ENCODE data around the gene ANG. TPM values are rescaled to one million over a fixed set of nuclear protein-coding genes. Genes with fewer than 3 reads are reported as not detected.

The ANG gene
- total RNA-seq, 1 donor from 2014 or later = not detected

- H3K9me3 Mint-ChIP-seq = no peaks in the 10 kb centered on the region
- no peak for ATAC-seq (ENCODE audit: low read depth)
These were observed 31.1 kb upstream of the ANG start for GRCh38 chr14:20657216-20658211.

GRCh38 chr14:20658246-20658645 lies 30.3 kb upstream of the ANG start:
- intact Hi-C loops (cut with micrococcal nuclease) = no loop called here
- DNase-seq = no peak
- Mint-ChIP-seq H3K4me1 (peaks cover 15% of the 10 kb centered on the region), H3K27me3 (peaks cover 32% of the 10 kb centered on the region), H3K27ac (no peak overlapping the region), H3K36me3 (ENCODE audit: low read depth) (no peaks in the 10 kb centered on the region), H3K9me3 (no peaks in the 10 kb centered on the region), H3K4me3 (no peak overlapping the region)
- POLR2A ChIA-PET = interaction anchor here (0.9 to 1.0 kb wide), 2 partner anchors 25 to 316 kb away, joined by 3 to 6 read pairs; no protein-coding TSS in a partner anchor
- no peak for ATAC-seq (ENCODE audit: low read depth)
- CTCF ChIA-PET = interaction anchor here (1.0 to 2.2 kb wide), 4 partner anchors 33 to 215 kb away, joined by 3 to 17 read pairs (median 4); no protein-coding TSS in a partner anchor
- TF ChIP-seq CTCF (IDR thresholded peaks at IDR 0.05) = no peak

More at GRCh38 chr14:20657216-20658211, 31.1 kb upstream of the ANG start:
- H3K27me3 Mint-ChIP-seq = peaks cover 37% of the 10 kb centered on the region
- no peak overlapping the region for H3K4me3 Mint-ChIP-seq
- H3K36me3 Mint-ChIP-seq (ENCODE audit: low read depth) = no peaks in the 10 kb centered on the region
- peaks cover 14% of the 10 kb centered on the region for H3K4me1 Mint-ChIP-seq
- ChIA-PET POLR2A (interaction anchor here (0.9 kb wide), 1 partner anchor 316 kb away, joined by 6 read pairs; no protein-coding TSS in a partner anchor), CTCF (interaction anchor here (1.0 to 2.3 kb wide), 4 partner anchors 34 to 200 kb away, joined by 3 to 17 read pairs (median 8); no protein-coding TSS in a partner anchor)
- DNase-seq = no peak
- intact Hi-C loops (cut with micrococcal nuclease) = no loop called here
- TF ChIP-seq CTCF (IDR thresholded peaks at IDR 0.05) = no peak
- H3K27ac Mint-ChIP-seq = no peak overlapping the region

GRCh38 chr14:20659336-20659735 lies 29.2 kb upstream of the ANG start:
- no peak overlapping the region for H3K4me3 Mint-ChIP-seq
- CTCF ChIA-PET = interaction anchor here (1.6 to 2.2 kb wide), 2 partner anchors 32 to 214 kb away, joined by 4 to 17 read pairs; no protein-coding TSS in a partner anchor
- POLR2A ChIA-PET = interaction anchor here (1.9 kb wide), 1 partner anchor 22 kb away, joined by 4 read pairs; no protein-coding TSS in a partner anchor
- H3K27ac Mint-ChIP-seq = no peak overlapping the region
- TF ChIP-seq CTCF (IDR thresholded peaks at IDR 0.05) = no peak
- H3K9me3 Mint-ChIP-seq = no peaks in the 10 kb centered on the region
- H3K27me3 Mint-ChIP-seq = peaks cover 23% of the 10 kb centered on the region
- H3K36me3 Mint-ChIP-seq (ENCODE audit: low read depth) = no peaks in the 10 kb centered on the region
- DNase-seq = no peak
- ATAC-seq (ENCODE audit: low read depth) = no peak
- peaks cover 18% of the 10 kb centered on the region for H3K4me1 Mint-ChIP-seq
- intact Hi-C loops (cut with micrococcal nuclease) = no loop called here

GRCh38 chr14:20659813-20660395 lies 28.7 kb upstream of the ANG start:
- POLR2A ChIA-PET = interaction anchor here (1.9 kb wide), 1 partner anchor 22 kb away, joined by 4 read pairs; no protein-coding TSS in a partner anchor

More at GRCh38 chr14:20659813-20660395, 28.7 kb upstream of the ANG start:
- ATAC-seq (ENCODE audit: low read depth) = no peak
- intact Hi-C loops (cut with micrococcal nuclease) = no loop called here
- TF ChIP-seq CTCF (IDR thresholded peaks at IDR 0.05) = no peak
- H3K4me1 Mint-ChIP-seq = peaks cover 22% of the 10 kb centered on the region
- no peaks in the 10 kb centered on the region for H3K9me3 Mint-ChIP-seq
- DNase-seq = no peak
- CTCF ChIA-PET = interaction anchor here (1.6 to 2.2 kb wide), 3 partner anchors 31 to 214 kb away, joined by 4 to 21 read pairs (median 17); no protein-coding TSS in a partner anchor
- no peak overlapping the region for H3K4me3 Mint-ChIP-seq
- H3K27ac Mint-ChIP-seq = no peak overlapping the region
- H3K27me3 Mint-ChIP-seq = peaks cover 21% of the 10 kb centered on the region
- H3K36me3 Mint-ChIP-seq (ENCODE audit: low read depth) = no peaks in the 10 kb centered on the region

All from activated B cell treated with CpG ODN at 0.5 μM for 24 hours (primary cell).